AG04450 (cell line): ENCODE data around the gene TMPRSS6. TPM values are rescaled to one million over a fixed set of nuclear protein-coding genes. Genes with fewer than 3 reads are reported as not detected.
"Not testable (repeated sequence)": the region's sequence is repeated elsewhere in the genome, so short reads cannot be mapped to it uniquely, and the experiment has no call there.

Source experiments
- CTCF ChIA-PET: fragments of 300-600, 350-600 bp; formaldehyde crosslinking; extraction: SDS; loops from one replicate; lab custom pipeline; 2022; ENCODE audit warnings: antibody characterized with exemption, inconsistent platforms; lab: Charles Lee
- POLR2A ChIA-PET: fragments of 350-600 bp; formaldehyde crosslinking; extraction: SDS; loops from one replicate; lab custom pipeline; 2021; ENCODE audit warnings: antibody characterized with exemption, inconsistent platforms; lab: Yijun Ruan, JAX
- DNase-seq: peaks from one replicate; pipeline ENCODE4 v3.0.0-alpha.2; 2011; ENCODE audit warnings: low read depth, low spot score
- H3K27ac ChIP-seq: one replicate; pipeline ENCODE4 v1.5.1; 2012; ENCODE audit warnings: low read depth, low read length, control low read depth
- H3K27me3 ChIP-seq: one replicate; pipeline ENCODE4 v1.6.0; 2012; ENCODE audit warnings: low read length; ENCODE audit not compliant: control insufficient read depth, insufficient read depth
- H3K4me3 ChIP-seq: 2 replicates; pipeline ENCODE4 v1.5.1; 2011; ENCODE audit warnings: mild to moderate bottlenecking, low read depth, low read length, control low read depth
- H3K9me3 ChIP-seq: 2 replicates; pipeline ENCODE4 v1.5.1; 2012; ENCODE audit warnings: low read length; ENCODE audit not compliant: control insufficient read depth, insufficient read depth
- polyA plus RNA-seq: library from polyadenylated mRNA; depleted of rRNA; stranded (reverse); fragments of >200 nt; gene quantifications from 2 replicates; pipeline ENCODE4 v1.2.3, GENCODE V29; 2011
- TF ChIP-seq, protein P1 (sequence below): IDR thresholded peaks from 2 replicates; pipeline ENCODE4 v1.5.1; 2011; ENCODE audit warnings: low read depth, low read length, control low read depth, inconsistent platforms

The TMPRSS6 gene
- polyA plus RNA-seq, 1 experiment: not detected

DNA sequence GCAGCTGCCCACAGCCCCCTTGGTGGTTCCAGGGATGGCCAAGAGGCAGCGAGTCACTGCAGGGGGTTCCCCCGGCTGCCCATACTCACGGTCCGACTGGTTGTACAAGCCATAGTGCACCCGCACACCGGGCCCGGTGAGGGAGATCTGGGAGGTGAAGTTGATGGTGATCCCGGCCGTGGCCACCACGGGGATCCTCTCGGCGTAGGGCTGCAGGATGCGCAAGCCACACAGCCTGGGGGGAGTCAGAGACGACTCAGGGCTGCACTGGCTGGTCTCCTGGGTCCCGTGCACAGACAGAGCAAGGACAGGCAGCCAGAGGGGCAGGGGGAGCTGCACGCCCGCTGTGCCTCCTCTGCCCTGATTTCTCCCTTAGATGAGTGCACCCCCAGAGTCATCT is 34.5 kb downstream of the TMPRSS6 start:
- POLR2A ChIA-PET: no interaction called here
- DNase-seq: no peak
- no peaks in the 10 kb centered on the region for H3K9me3 ChIP-seq
- H3K27ac ChIP-seq: no peak overlapping the region
- CTCF ChIA-PET: no interaction called here
- H3K4me3 ChIP-seq: no peak overlapping the region
- TF ChIP-seq, protein P1, sequence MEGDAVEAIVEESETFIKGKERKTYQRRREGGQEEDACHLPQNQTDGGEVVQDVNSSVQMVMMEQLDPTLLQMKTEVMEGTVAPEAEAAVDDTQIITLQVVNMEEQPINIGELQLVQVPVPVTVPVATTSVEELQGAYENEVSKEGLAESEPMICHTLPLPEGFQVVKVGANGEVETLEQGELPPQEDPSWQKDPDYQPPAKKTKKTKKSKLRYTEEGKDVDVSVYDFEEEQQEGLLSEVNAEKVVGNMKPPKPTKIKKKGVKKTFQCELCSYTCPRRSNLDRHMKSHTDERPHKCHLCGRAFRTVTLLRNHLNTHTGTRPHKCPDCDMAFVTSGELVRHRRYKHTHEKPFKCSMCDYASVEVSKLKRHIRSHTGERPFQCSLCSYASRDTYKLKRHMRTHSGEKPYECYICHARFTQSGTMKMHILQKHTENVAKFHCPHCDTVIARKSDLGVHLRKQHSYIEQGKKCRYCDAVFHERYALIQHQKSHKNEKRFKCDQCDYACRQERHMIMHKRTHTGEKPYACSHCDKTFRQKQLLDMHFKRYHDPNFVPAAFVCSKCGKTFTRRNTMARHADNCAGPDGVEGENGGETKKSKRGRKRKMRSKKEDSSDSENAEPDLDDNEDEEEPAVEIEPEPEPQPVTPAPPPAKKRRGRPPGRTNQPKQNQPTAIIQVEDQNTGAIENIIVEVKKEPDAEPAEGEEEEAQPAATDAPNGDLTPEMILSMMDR: no peak
- H3K27me3 ChIP-seq: peaks cover 30% of the 10 kb centered on the region

DNA sequence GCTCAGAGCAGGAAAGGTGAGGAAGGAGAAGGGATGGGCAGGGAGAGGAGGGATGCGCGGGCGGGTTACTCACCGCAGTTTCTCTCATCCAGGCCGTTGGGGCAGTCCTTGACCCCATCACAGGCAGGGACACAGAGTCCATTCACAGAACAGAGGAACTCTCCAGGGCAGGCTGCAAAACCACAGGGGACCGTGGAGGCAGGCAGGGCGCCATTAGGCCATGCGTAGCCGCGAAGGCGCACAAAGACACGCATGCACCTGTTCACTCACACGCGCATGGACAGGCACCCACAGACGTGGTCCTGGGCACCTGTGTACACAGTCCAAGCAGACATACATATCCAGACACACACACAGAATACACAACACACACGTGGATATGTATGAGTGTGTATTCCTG is 35.0 kb downstream of the TMPRSS6 start:
- Histone ChIP-seq H3K4me3 (no peak overlapping the region), H3K27ac (no peak overlapping the region), H3K27me3 (peaks cover 35% of the 10 kb centered on the region), H3K9me3 (no peaks in the 10 kb centered on the region)
- TF ChIP-seq, protein P1: no peak
- no peak for DNase-seq
- ChIA-PET CTCF (no interaction called here), POLR2A (no interaction called here)

DNA sequence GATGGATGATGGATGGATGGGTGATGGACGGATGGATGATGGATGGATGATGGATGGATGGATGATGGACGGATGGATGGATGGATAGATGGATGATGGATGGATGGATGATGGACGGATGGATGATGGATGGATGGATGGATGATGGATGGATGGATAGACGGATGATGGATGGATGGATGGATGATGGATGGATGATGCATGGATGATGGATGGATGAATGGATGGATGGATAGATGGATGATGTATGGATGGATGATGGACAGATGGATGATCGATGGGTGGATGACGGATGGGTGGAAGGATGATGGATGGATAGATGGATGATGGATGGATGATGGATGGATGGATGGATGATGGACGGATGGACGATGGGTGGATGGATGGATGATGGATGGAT is 36.8 kb downstream of the TMPRSS6 start:
- POLR2A ChIA-PET: no interaction called here

DNA sequence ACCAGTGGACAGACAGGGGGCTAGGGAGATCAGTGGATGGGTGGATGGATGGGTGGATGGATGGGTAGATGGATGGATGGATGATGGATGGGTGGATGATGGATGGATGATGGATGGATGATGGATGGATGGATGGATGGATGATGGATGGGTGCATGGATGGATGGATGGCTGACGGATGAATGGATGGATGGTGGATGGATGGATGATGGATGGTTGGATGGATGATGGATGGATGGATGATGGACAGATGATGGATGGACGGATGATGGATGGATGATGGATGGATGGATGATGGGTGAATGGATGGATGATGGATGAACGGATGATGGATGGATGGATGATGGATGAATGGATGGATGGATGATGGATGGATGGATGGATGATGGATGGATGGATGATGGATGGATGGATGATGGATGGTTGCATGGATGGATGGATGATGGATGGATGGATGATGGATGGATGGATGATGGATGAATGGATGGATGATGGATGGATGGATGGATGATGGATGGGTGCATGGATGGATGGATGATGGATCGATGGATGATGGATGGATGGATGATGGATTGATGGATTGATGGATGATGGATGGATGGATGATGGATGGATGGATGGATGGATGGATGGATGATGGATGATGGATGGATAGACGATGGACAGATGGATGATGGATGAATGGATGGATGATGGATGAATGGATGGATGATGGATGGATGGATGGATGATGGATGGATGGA is 37.5 kb downstream of the TMPRSS6 start:
- CTCF ChIA-PET, POLR2A ChIA-PET, H3K4me3 ChIP-seq, H3K9me3 ChIP-seq, DNase-seq, H3K27ac ChIP-seq: not testable (repeated sequence)
- peaks cover 46% of the 10 kb centered on the region for H3K27me3 ChIP-seq

More for the DNA sequence above, 36.8 kb downstream of the TMPRSS6 start:
- no peak for DNase-seq
- CTCF ChIA-PET: no interaction called here
- peaks cover 49% of the 10 kb centered on the region for H3K27me3 ChIP-seq
- no peak overlapping the region for H3K4me3 ChIP-seq
- TF ChIP-seq, protein P1: no peak
- no peaks in the 10 kb centered on the region for H3K9me3 ChIP-seq
- H3K27ac ChIP-seq: no peak overlapping the region

DNA sequence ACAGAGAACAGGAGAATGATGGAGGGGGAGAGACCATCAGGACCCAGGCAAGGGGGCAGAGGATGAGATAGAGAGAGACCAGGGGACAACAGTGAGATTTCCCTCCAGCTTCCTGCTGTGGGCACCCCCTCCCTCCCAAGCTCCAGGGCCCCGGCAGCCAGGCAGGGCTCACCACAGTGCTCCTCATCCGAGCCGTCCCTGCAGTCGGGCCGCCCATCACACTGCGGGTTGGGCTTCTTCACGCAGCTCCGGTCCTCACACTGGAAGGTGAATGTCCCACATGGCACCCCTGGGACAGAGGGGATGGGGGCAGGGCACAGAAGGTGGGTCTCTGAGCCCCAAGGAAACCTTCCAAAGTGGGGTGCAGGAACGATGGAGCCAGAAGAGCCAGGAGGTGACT is 38.8 kb downstream of the TMPRSS6 start:
- POLR2A ChIA-PET: no interaction called here

More for the DNA sequence above, 38.8 kb downstream of the TMPRSS6 start:
- H3K27ac ChIP-seq: no peak overlapping the region
- H3K4me3 ChIP-seq: no peak overlapping the region
- H3K27me3 ChIP-seq: peaks cover 38% of the 10 kb centered on the region
- no peak for DNase-seq
- no peaks in the 10 kb centered on the region for H3K9me3 ChIP-seq
- CTCF ChIA-PET: no interaction called here
- TF ChIP-seq, protein P1: no peak
